Measurements from ENCODE around the gene APELA. TPM values are rescaled to one million over a fixed set of nuclear protein-coding genes. Genes with fewer than 3 reads are reported as not detected.

APELA gene
- total RNA-seq, 1 experiment from 2014 or later: not detected

DNA sequence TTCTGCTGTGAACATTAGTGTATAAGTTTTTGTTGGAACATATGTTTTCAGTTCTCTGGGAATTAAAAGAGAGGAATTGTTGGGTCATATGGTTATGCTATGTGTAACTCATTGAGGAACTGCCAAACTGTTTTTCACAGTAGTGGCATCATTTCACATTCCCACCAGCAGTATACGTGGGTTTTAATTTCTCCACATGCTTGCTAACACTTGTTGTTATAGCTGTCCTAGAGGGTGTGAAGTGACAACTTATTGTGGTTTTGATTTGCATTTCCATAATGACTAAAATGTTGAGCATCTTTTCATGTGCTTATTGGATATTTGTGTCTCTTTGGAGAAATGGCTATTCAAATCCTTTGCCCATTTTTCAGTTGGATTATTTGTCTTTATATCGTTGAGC lies 13.7 kb downstream of the APELA start:
- ChIA-PET CTCF (interaction anchor here (0.6 kb wide), 1 partner anchor 117 kb away, joined by 3 read pairs; no protein-coding TSS in a partner anchor), POLR2A (no interaction called here)
- Mint-ChIP-seq H3K9me3 (ENCODE audit: unreplicated experiment) (no peaks in the 10 kb centered on the region), H3K36me3 (ENCODE audit: insufficient read depth, unreplicated experiment) (no peaks in the 10 kb centered on the region), H3K4me3 (ENCODE audit: unreplicated experiment) (no peak overlapping the region), H3K4me1 (ENCODE audit: insufficient read depth, unreplicated experiment) (no peaks in the 10 kb centered on the region), H3K27ac (ENCODE audit: low read depth, unreplicated experiment) (no peak overlapping the region), H3K27me3 (ENCODE audit: insufficient read depth, unreplicated experiment) (no peaks in the 10 kb centered on the region)
- BruUV-seq (replicated peaks): no TSS peak
- no peak for DNase-seq (ENCODE audit: unreplicated experiment)
- TF ChIP-seq, protein P1, sequence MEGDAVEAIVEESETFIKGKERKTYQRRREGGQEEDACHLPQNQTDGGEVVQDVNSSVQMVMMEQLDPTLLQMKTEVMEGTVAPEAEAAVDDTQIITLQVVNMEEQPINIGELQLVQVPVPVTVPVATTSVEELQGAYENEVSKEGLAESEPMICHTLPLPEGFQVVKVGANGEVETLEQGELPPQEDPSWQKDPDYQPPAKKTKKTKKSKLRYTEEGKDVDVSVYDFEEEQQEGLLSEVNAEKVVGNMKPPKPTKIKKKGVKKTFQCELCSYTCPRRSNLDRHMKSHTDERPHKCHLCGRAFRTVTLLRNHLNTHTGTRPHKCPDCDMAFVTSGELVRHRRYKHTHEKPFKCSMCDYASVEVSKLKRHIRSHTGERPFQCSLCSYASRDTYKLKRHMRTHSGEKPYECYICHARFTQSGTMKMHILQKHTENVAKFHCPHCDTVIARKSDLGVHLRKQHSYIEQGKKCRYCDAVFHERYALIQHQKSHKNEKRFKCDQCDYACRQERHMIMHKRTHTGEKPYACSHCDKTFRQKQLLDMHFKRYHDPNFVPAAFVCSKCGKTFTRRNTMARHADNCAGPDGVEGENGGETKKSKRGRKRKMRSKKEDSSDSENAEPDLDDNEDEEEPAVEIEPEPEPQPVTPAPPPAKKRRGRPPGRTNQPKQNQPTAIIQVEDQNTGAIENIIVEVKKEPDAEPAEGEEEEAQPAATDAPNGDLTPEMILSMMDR (IDR thresholded peaks at IDR 0.05; ENCODE audit: unreplicated experiment): no peak
- intact Hi-C loops (cut with micrococcal nuclease): no loop called here

GRCh38 chr4:164892018-164892417 lies 15.0 kb downstream of the APELA start:
- intact Hi-C loops (cut with micrococcal nuclease): no loop called here
- Mint-ChIP-seq H3K9me3 (ENCODE audit: unreplicated experiment) (no peaks in the 10 kb centered on the region), H3K27ac (ENCODE audit: low read depth, unreplicated experiment) (no peak overlapping the region), H3K4me3 (ENCODE audit: unreplicated experiment) (no peak overlapping the region), H3K27me3 (ENCODE audit: insufficient read depth, unreplicated experiment) (no peaks in the 10 kb centered on the region), H3K36me3 (ENCODE audit: insufficient read depth, unreplicated experiment) (no peaks in the 10 kb centered on the region), H3K4me1 (ENCODE audit: insufficient read depth, unreplicated experiment) (no peaks in the 10 kb centered on the region)
- DNase-seq (ENCODE audit: unreplicated experiment): no peak
- no TSS peak for BruUV-seq (replicated peaks)
- TF ChIP-seq, protein P1 (IDR thresholded peaks at IDR 0.05; ENCODE audit: unreplicated experiment): no peak
- ChIA-PET CTCF (no interaction called here), POLR2A (no interaction called here)

- DNase-seq (ENCODE audit: unreplicated experiment): peak; percentile 11
- CTCF ChIA-PET: interaction anchor here (0.7 to 1.8 kb wide), 3 partner anchors 10 to 103 kb away, joined by 3 read pairs; no protein-coding TSS in a partner anchor
- H3K4me1 Mint-ChIP-seq (ENCODE audit: insufficient read depth, unreplicated experiment): no peaks in the 10 kb centered on the region
- no peak overlapping the region for H3K27ac Mint-ChIP-seq (ENCODE audit: low read depth, unreplicated experiment)
- POLR2A ChIA-PET: no interaction called here
- BruUV-seq (replicated peaks): no TSS peak
- intact Hi-C loops (cut with micrococcal nuclease): no loop called here
- no peaks in the 10 kb centered on the region for H3K27me3 Mint-ChIP-seq (ENCODE audit: insufficient read depth, unreplicated experiment)
- peak overlapping the region; percentile 36 for H3K4me3 Mint-ChIP-seq (ENCODE audit: unreplicated experiment)
- H3K9me3 Mint-ChIP-seq (ENCODE audit: unreplicated experiment): no peaks in the 10 kb centered on the region
- no peaks in the 10 kb centered on the region for H3K36me3 Mint-ChIP-seq (ENCODE audit: insufficient read depth, unreplicated experiment)
- TF ChIP-seq, protein P1 (IDR thresholded peaks at IDR 0.05; ENCODE audit: unreplicated experiment): no peak
Observed at GRCh38 chr4:164894702-164895101, 17.7 kb downstream of the APELA start.

- H3K27ac Mint-ChIP-seq (ENCODE audit: low read depth, unreplicated experiment): no peak overlapping the region
- H3K4me1 Mint-ChIP-seq (ENCODE audit: insufficient read depth, unreplicated experiment): no peaks in the 10 kb centered on the region
- ChIA-PET CTCF (interaction anchor here (1.1 kb wide), 2 partner anchors 17 to 132 kb away, joined by 4 to 6 read pairs; no protein-coding TSS in a partner anchor), POLR2A (no interaction called here)
- no peaks in the 10 kb centered on the region for H3K27me3 Mint-ChIP-seq (ENCODE audit: insufficient read depth, unreplicated experiment)
- no TSS peak for BruUV-seq (replicated peaks)
- H3K36me3 Mint-ChIP-seq (ENCODE audit: insufficient read depth, unreplicated experiment): no peaks in the 10 kb centered on the region
- H3K9me3 Mint-ChIP-seq (ENCODE audit: unreplicated experiment): no peaks in the 10 kb centered on the region
- no peak overlapping the region for H3K4me3 Mint-ChIP-seq (ENCODE audit: unreplicated experiment)
- intact Hi-C loops (cut with micrococcal nuclease): no loop called here
- TF ChIP-seq, protein P1 (IDR thresholded peaks at IDR 0.05; ENCODE audit: unreplicated experiment): no peak
- DNase-seq (ENCODE audit: unreplicated experiment): no peak
Observed at GRCh38 chr4:164902608-164903007, 25.6 kb downstream of the APELA start.
